DOHH2 (cell line): ENCODE results near the gene SYNCRIP.

Source experiments
- H3F3A ChIP-seq: fragments of 200-600 bp; sonication (generic), shearing (Covaris generic); 2 replicates; pipeline ENCODE4 v1.6.0; 2016; ENCODE audit warnings: antibody characterized with exemption, mild to moderate bottlenecking; ENCODE audit not compliant: control insufficient read depth, insufficient read depth
- H3K27ac ChIP-seq: fragments of 200-600 bp; sonication (generic); 2 replicates; pipeline ENCODE4 v1.5.1; 2014; ENCODE audit warnings: low read depth, mild to moderate bottlenecking, low read length, moderate library complexity
- H3K27me3 ChIP-seq: fragments of 200-600 bp; sonication (generic); 2 replicates; pipeline ENCODE4 v1.6.1; 2014; ENCODE audit warnings: mild to moderate bottlenecking, low read length, mixed read lengths; ENCODE audit not compliant: control insufficient read depth
- H3K36me3 ChIP-seq: fragments of 200-600 bp; sonication (generic); 2 replicates; pipeline ENCODE4 v1.6.1; 2014; ENCODE audit warnings: mild to moderate bottlenecking, low read length, moderate library complexity, mixed read lengths; ENCODE audit not compliant: control insufficient read depth
- H3K4me1 ChIP-seq: fragments of 200-600 bp; sonication (generic); 2 replicates; pipeline ENCODE4 v1.6.1; 2014; ENCODE audit warnings: mild to moderate bottlenecking, low read length, mixed read lengths; ENCODE audit not compliant: control insufficient read depth
- H3K4me2 ChIP-seq: fragments of 200-600 bp; sonication (generic); 2 replicates; pipeline ENCODE4 v1.6.0; 2014; ENCODE audit warnings: mild to moderate bottlenecking, low read length, moderate library complexity
- H3K4me3 ChIP-seq: fragments of 200-600 bp; sonication (generic); 2 replicates; pipeline ENCODE4 v1.5.1; 2014; ENCODE audit warnings: mild to moderate bottlenecking, low read length, mixed read lengths
- H3K79me2 ChIP-seq: fragments of 200-600 bp; sonication (generic); 2 replicates; pipeline ENCODE4 v1.6.1; 2014; ENCODE audit warnings: mild to moderate bottlenecking, low read length, mixed read lengths; ENCODE audit not compliant: control insufficient read depth
- H3K9me2 ChIP-seq: fragments of 200-600 bp; sonication (generic); replicated peaks from 2 replicates; pipeline ENCODE4 v1.6.1; 2014; ENCODE audit warnings: mild to moderate bottlenecking, low read length, mixed read lengths; ENCODE audit not compliant: control insufficient read depth
- H3K9me3 ChIP-seq: fragments of 200-600 bp; sonication (generic); 2 replicates; pipeline ENCODE4 v1.6.1; 2014; ENCODE audit warnings: antibody characterized with exemption, low read length, mixed read lengths; ENCODE audit not compliant: control insufficient read depth, insufficient read depth
- H4K20me1 ChIP-seq: fragments of 200-600 bp; sonication (generic); 2 replicates; pipeline ENCODE4 v1.6.0; 2014; ENCODE audit warnings: low read depth, mild to moderate bottlenecking, antibody characterized with exemption, low read length, moderate library complexity; ENCODE audit not compliant: control insufficient read depth, insufficient read depth
- CTCF ChIP-seq: fragments of 200-600 bp; sonication (generic); IDR thresholded peaks from one replicate; pipeline ENCODE4 v1.5.1; 2014; ENCODE audit warnings: antibody characterized with exemption, mild to moderate bottlenecking, low read depth, low read length; ENCODE audit not compliant: poor library complexity, severe bottlenecking
- EZH2phosphoT487 ChIP-seq: fragments of 200-600 bp; sonication (generic); IDR thresholded peaks from 2 replicates; pipeline ENCODE4 v1.6.1; 2017; ENCODE audit warnings: borderline replicate concordance, mild to moderate bottlenecking, antibody characterized with exemption, low read length, moderate library complexity, mixed read lengths

SYNCRIP gene

GRCh38 chr6:85650606-85651005, 7.9 kb upstream of the SYNCRIP start:
- Histone ChIP-seq H3K9me3 (0 out of 2 replicates have a peak, but pooled peaks cover under 1% of the 10 kb centered on the region), H4K20me1 (no peaks in the 10 kb centered on the region), H3K4me3 (no peak overlapping the region), H3K27ac (no peak overlapping the region), H3K27me3 (no peaks in the 10 kb centered on the region), H3K4me1 (peaks cover 11% of the 10 kb centered on the region), H3K4me2 (no peak overlapping the region), H3F3A (peaks cover 4% of the 10 kb centered on the region; the same call in 1 of the 2 replicates), H3K9me2 (no peaks in the 10 kb centered on the region), H3K79me2 (no peaks in the 10 kb centered on the region), H3K36me3 (no peaks in the 10 kb centered on the region)
- TF ChIP-seq EZH2phosphoT487: no peak
- no peak for TF ChIP-seq CTCF

- Histone ChIP-seq H3K79me2 (peaks cover 48% of the 10 kb centered on the region), H3K27ac (peak overlapping the region; percentile 86), H3K9me3 (0 out of 2 replicates have a peak, but pooled peaks cover 3% of the 10 kb centered on the region), H3K4me1 (peaks cover 35% of the 10 kb centered on the region), H3K4me3 (peak overlapping the region; percentile 82), H3K4me2 (peak overlapping the region; percentile 91), H3K27me3 (no peaks in the 10 kb centered on the region; the same call in 1 of the 2 replicates), H4K20me1 (peaks cover 27% of the 10 kb centered on the region), H3K36me3 (peaks cover 41% of the 10 kb centered on the region), H3F3A (peaks cover 14% of the 10 kb centered on the region), H3K9me2 (no peaks in the 10 kb centered on the region)
- TF ChIP-seq CTCF (no peak), EZH2phosphoT487 (no peak)
Observed at GRCh38 chr6:85644279-85644762, 1.6 kb upstream of the SYNCRIP start.

GRCh38 chr6:85643537-85644278, 1.0 kb upstream of the SYNCRIP start:
- peak overlapping the region; percentile 82 for H3K4me3 ChIP-seq
- H3K4me1 ChIP-seq: peaks cover 41% of the 10 kb centered on the region
- 0 out of 2 replicates have a peak, but pooled peaks cover 3% of the 10 kb centered on the region for H3K9me3 ChIP-seq
- H3K27me3 ChIP-seq: no peaks in the 10 kb centered on the region; the same call in 1 of the 2 replicates
- no peak for TF ChIP-seq CTCF
- no peak for TF ChIP-seq EZH2phosphoT487
- H3F3A ChIP-seq: peaks cover 14% of the 10 kb centered on the region
- peaks cover 48% of the 10 kb centered on the region for H3K36me3 ChIP-seq
- peak overlapping the region; percentile 86 for H3K27ac ChIP-seq
- peaks cover 33% of the 10 kb centered on the region for H4K20me1 ChIP-seq
- H3K4me2 ChIP-seq: peak overlapping the region; percentile 91
- no peaks in the 10 kb centered on the region for H3K9me2 ChIP-seq
- peaks cover 54% of the 10 kb centered on the region for H3K79me2 ChIP-seq
